Trophoblast cell (in vitro differentiated cells and primary cell): Measurements from ENCODE around the gene KCNJ18.
"Not testable (repeated sequence)": the region's sequence is repeated elsewhere in the genome, so short reads cannot be mapped to it uniquely, and the experiment has no call there.

Experiments used
- DNase-seq, 2 donors: peaks; one replicate each; pipeline ENCODE4 v3.0.0-alpha.2; 2016
- H2AFZ ChIP-seq: 2 replicates; pipeline ENCODE4 v1.6.1; 2013; ENCODE audit warnings: low read length, moderate library complexity, mild to moderate bottlenecking; ENCODE audit not compliant: insufficient read depth, poor library complexity
- H2AK5ac ChIP-seq: 2 replicates; pipeline ENCODE4 v1.6.1; 2013; ENCODE audit warnings: mild to moderate bottlenecking, low read length
- H2BK120ac ChIP-seq: 2 replicates; pipeline ENCODE4 v1.6.1; 2013; ENCODE audit warnings: low read length, mild to moderate bottlenecking, moderate library complexity; ENCODE audit not compliant: insufficient read depth, poor library complexity
- H2BK12ac ChIP-seq: 2 replicates; pipeline ENCODE4 v1.6.1; 2013; ENCODE audit warnings: mild to moderate bottlenecking, low read length, moderate library complexity
- H2BK5ac ChIP-seq: 2 replicates; pipeline ENCODE4 v1.6.1; 2013; ENCODE audit warnings: low read length, low read depth, moderate library complexity, mild to moderate bottlenecking; ENCODE audit not compliant: poor library complexity
- H3K14ac ChIP-seq: 2 replicates; pipeline ENCODE4 v1.6.1; 2013; ENCODE audit warnings: mild to moderate bottlenecking, low read length
- H3K18ac ChIP-seq: 2 replicates; pipeline ENCODE4 v1.6.1; 2013; ENCODE audit warnings: mild to moderate bottlenecking, low read length
- H3K23ac ChIP-seq: 2 replicates; pipeline ENCODE4 v1.6.1; 2013; ENCODE audit warnings: low read length
- H3K27ac ChIP-seq: 2 replicates; pipeline ENCODE4 v1.5.1; 2013; ENCODE audit warnings: low read depth, mild to moderate bottlenecking, inconsistent platforms, low read length, moderate library complexity
- H3K27me3 ChIP-seq: 2 replicates; pipeline ENCODE4 v1.6.1; 2013; ENCODE audit warnings: inconsistent platforms, mild to moderate bottlenecking, low read length, moderate library complexity; ENCODE audit not compliant: insufficient read depth
- H3K36me3 ChIP-seq, 2 experiments: 1 replicate in 1 of 2; 2 replicates in 1 of 2; pipeline ENCODE4 v1.6.1; 2013; ENCODE audit warnings: low read length in 2 of 2, mild to moderate bottlenecking in 2 of 2, moderate library complexity in 1 of 2; ENCODE audit not compliant: insufficient read depth in 2 of 2, control insufficient read depth in 1 of 2
- H3K4ac ChIP-seq: 2 replicates; pipeline ENCODE4 v1.6.1; 2013; ENCODE audit warnings: low read depth, mild to moderate bottlenecking, low read length, moderate library complexity
- H3K4me1 ChIP-seq, 2 experiments: 1 replicate in 1 of 2; 2 replicates in 1 of 2; pipeline ENCODE4 v1.6.1; 2013; ENCODE audit warnings: low read length in 2 of 2, mild to moderate bottlenecking in 2 of 2, moderate library complexity in 1 of 2; ENCODE audit not compliant: insufficient read depth in 2 of 2, control insufficient read depth in 1 of 2
- H3K4me2 ChIP-seq: 2 replicates; pipeline ENCODE4 v1.6.1; 2013; ENCODE audit warnings: inconsistent platforms, mild to moderate bottlenecking, low read length, moderate library complexity
- H3K4me3 ChIP-seq: 2 replicates; pipeline ENCODE4 v1.5.1; 2013; ENCODE audit warnings: mild to moderate bottlenecking, low read depth, low read length, inconsistent platforms
- H3K79me1 ChIP-seq: one replicate; pipeline ENCODE4 v1.6.1; 2013; ENCODE audit warnings: low read length
- H3K79me2 ChIP-seq: 2 replicates; pipeline ENCODE4 v1.6.1; 2013; ENCODE audit warnings: low read length, mild to moderate bottlenecking; ENCODE audit not compliant: control insufficient read depth, insufficient read depth, poor library complexity
- H3K9ac ChIP-seq: 2 replicates; pipeline ENCODE4 v1.6.1; 2013; ENCODE audit warnings: mild to moderate bottlenecking, low read length
- H3K9me3 ChIP-seq: 2 replicates; pipeline ENCODE4 v1.6.1; 2013; ENCODE audit warnings: low read depth, mild to moderate bottlenecking, control low read depth, inconsistent platforms, low read length; ENCODE audit not compliant: insufficient read depth
- H4K12ac ChIP-seq: 2 replicates; pipeline ENCODE4 v1.6.1; 2013; ENCODE audit warnings: low read depth, mild to moderate bottlenecking, low read length, moderate library complexity
- H4K8ac ChIP-seq: 2 replicates; pipeline ENCODE4 v1.6.1; 2013; ENCODE audit warnings: low read depth, mild to moderate bottlenecking, low read length, moderate library complexity
- H4K91ac ChIP-seq: one replicate; pipeline ENCODE4 v1.6.1; 2013; ENCODE audit warnings: low read depth, mild to moderate bottlenecking, low read length, moderate library complexity
- WGBS: extraction: QIAGEN DNeasy Blood & Tissue Kit; methylation state at CpG from one replicate; pipeline ENCODE4 v1.1.7; 2013; ENCODE audit warnings: missing lambda C conversion rate; ENCODE audit not compliant: insufficient read length, insufficient coverage; ENCODE audit errors: extremely low coverage; 5-methylcytosine and 5-hydroxymethylcytosine counted together

The KCNJ18 gene

GRCh38 chr17:21673451-21674241 is 18.7 kb upstream of the KCNJ18 start:
- not testable (repeated sequence) for H2AFZ ChIP-seq, H3K36me3 ChIP-seq, H3K4me1 ChIP-seq, H3K4me3 ChIP-seq, H4K8ac ChIP-seq, H3K23ac ChIP-seq, H2BK120ac ChIP-seq, H2AK5ac ChIP-seq, H2BK12ac ChIP-seq, H3K79me2 ChIP-seq, H4K12ac ChIP-seq, H3K9ac ChIP-seq, H3K14ac ChIP-seq, H3K4me2 ChIP-seq, H2BK5ac ChIP-seq, H3K79me1 ChIP-seq, H3K18ac ChIP-seq, H3K27me3 ChIP-seq, H3K4ac ChIP-seq, H3K27ac ChIP-seq, DNase-seq, H4K91ac ChIP-seq
- WGBS = no CpG with 5 or more reads among the region's 31 CpGs
- H3K9me3 ChIP-seq = peaks cover 69% of the 10 kb centered on the region

DNA sequence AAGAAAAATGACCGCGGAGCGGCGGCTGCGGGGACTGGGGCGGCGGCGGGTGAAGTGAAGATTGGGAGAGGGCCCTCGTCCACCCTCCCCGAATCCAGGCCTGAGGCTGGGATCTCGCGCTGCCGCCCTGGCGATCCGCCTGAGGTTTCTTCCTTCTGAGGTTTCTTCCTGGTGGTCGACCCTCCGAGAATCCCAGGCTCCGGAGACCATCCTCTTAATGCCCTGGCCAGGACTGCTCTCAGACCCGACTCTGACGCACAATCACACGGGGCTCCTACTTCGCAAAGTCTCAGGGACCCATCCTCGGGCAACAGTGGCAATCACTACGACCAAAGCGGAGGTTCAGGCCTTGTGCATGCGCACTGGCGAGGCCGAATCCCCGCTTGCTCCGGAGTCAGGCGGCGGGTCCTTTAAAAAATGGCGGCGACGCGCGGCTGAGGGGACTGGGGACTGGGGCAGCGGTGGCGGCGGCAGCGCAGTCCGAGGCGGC is 18.0 kb upstream of the KCNJ18 start:
- no peak for DNase-seq
- no peak overlapping the region for H3K23ac ChIP-seq
- no peak overlapping the region for H3K27ac ChIP-seq
- H2BK12ac ChIP-seq = no peak overlapping the region
- no peak overlapping the region for H3K4me2 ChIP-seq
- H4K91ac ChIP-seq = no peak overlapping the region
- no peak overlapping the region for H4K12ac ChIP-seq
- H3K79me2 ChIP-seq = no peaks in the 10 kb centered on the region
- H3K27me3 ChIP-seq = no peaks in the 10 kb centered on the region
- H2AFZ ChIP-seq = no peak overlapping the region
- H3K4me1 ChIP-seq = no peaks in the 10 kb centered on the region
- H3K14ac ChIP-seq = no peak overlapping the region
- H3K18ac ChIP-seq = no peak overlapping the region
- H2BK5ac ChIP-seq = no peak overlapping the region
- H4K8ac ChIP-seq = no peak overlapping the region
- H3K4me3 ChIP-seq = no peak overlapping the region
- H3K9me3 ChIP-seq = peaks cover 73% of the 10 kb centered on the region
- no peaks in the 10 kb centered on the region for H3K79me1 ChIP-seq
- H3K9ac ChIP-seq = no peak overlapping the region
- WGBS = no CpG with 5 or more reads among the region's 43 CpGs
- no peaks in the 10 kb centered on the region for H3K36me3 ChIP-seq
- H2AK5ac ChIP-seq = no peak overlapping the region
- no peak overlapping the region for H2BK120ac ChIP-seq
- no peak overlapping the region for H3K4ac ChIP-seq

GRCh38 chr17:21674891-21675738 is 17.2 kb upstream of the KCNJ18 start:
- peaks cover 77% of the 10 kb centered on the region for H3K9me3 ChIP-seq
- H4K12ac ChIP-seq, H3K9ac ChIP-seq, H2BK120ac ChIP-seq, H2AK5ac ChIP-seq, H3K23ac ChIP-seq, H3K4ac ChIP-seq, H3K4me2 ChIP-seq, H3K4me1 ChIP-seq, H4K91ac ChIP-seq, H3K14ac ChIP-seq, H3K18ac ChIP-seq, H2BK12ac ChIP-seq, H2BK5ac ChIP-seq, H3K36me3 ChIP-seq, H3K27me3 ChIP-seq, H3K79me1 ChIP-seq, H3K4me3 ChIP-seq, H2AFZ ChIP-seq, H3K79me2 ChIP-seq, H4K8ac ChIP-seq, DNase-seq, H3K27ac ChIP-seq: not testable (repeated sequence)
- WGBS = no CpG with 5 or more reads among the region's 17 CpGs

- peaks cover 77% of the 10 kb centered on the region for H3K9me3 ChIP-seq
- no CpG with 5 or more reads among the region's 3 CpGs for WGBS
- H3K27me3 ChIP-seq, DNase-seq, H3K9ac ChIP-seq, H2BK120ac ChIP-seq, H3K14ac ChIP-seq, H2AFZ ChIP-seq, H3K36me3 ChIP-seq, H3K4me3 ChIP-seq, H3K79me1 ChIP-seq, H3K23ac ChIP-seq, H4K12ac ChIP-seq, H3K79me2 ChIP-seq, H4K8ac ChIP-seq, H3K27ac ChIP-seq, H2BK5ac ChIP-seq, H4K91ac ChIP-seq, H3K4me1 ChIP-seq, H2BK12ac ChIP-seq, H2AK5ac ChIP-seq, H3K4ac ChIP-seq, H3K18ac ChIP-seq, H3K4me2 ChIP-seq: not testable (repeated sequence)
Measured at GRCh38 chr17:21675739-21676130, 16.6 kb upstream of the KCNJ18 start.
